Fibroblast of peridontal ligament (primary cell): ENCODE results near the gene BRI3.
A peak's percentile ranks its signal among the peaks of the same experiment; 100 is the strongest.
"Not testable (repeated sequence)": the region's sequence is repeated elsewhere in the genome, so short reads cannot be mapped to it uniquely, and the experiment has no call there.

Experiments used
- DNase-seq: peaks from one replicate; pipeline ENCODE4 v3.0.0-alpha.2; 2010; ENCODE audit errors: extremely low read depth

Gene BRI3

DNA sequence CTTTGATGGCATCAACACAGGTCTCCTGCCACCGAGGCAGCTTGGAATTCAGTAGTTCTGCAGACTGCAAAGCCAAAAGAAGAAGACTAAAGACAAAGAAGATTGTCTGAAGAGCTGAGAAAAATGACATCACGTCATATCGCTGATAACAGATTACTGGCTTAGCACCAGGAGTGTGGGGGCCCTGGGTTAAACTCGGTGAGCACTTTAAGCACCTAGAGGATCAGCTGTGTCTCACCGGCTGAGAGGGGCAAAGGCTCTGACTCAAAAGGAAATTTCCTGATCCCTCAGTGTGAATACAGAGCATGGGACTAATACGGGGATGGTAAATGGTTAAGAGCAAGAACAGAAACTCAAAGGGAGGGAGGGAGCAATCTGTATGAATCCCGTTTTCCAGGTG lies 30.7 kb downstream of the BRI3 start:
- DNase-seq: no peak

- peak; percentile 21 for DNase-seq
Measured at GRCh38 chr7:98314469-98314868, 33.0 kb downstream of the BRI3 start.

GRCh38 chr7:98315318-98315993 lies 34.0 kb downstream of the BRI3 start:
- no peak for DNase-seq

DNA sequence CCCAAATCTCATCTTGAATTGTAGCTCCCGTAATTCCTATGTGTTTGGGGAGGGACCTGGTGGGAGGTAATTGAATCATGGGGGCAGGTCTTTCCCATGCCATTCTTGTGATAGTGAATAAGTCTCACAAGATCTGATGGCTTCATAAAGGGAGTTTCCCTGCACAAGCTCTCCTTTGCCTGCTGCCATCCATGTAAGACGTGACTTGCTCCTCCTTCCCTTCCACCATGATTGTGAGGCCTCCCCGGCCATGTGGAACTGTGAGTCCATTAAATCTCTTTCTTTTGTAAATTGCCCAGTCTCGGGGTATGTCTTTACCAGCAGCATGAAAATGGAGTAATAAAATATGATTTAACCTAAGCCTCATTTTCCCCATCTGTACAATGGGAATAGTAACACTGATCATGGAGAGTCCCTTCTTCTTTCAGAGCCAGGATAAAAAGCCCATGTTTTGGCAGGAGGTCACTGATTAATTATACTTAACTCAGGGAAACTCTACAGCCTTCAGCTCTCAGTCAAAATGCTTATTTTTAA lies 34.6 kb downstream of the BRI3 start:
- not testable (repeated sequence) for DNase-seq

- DNase-seq: no peak
Measured at GRCh38 chr7:98317366-98318040, 36.0 kb downstream of the BRI3 start.

DNA sequence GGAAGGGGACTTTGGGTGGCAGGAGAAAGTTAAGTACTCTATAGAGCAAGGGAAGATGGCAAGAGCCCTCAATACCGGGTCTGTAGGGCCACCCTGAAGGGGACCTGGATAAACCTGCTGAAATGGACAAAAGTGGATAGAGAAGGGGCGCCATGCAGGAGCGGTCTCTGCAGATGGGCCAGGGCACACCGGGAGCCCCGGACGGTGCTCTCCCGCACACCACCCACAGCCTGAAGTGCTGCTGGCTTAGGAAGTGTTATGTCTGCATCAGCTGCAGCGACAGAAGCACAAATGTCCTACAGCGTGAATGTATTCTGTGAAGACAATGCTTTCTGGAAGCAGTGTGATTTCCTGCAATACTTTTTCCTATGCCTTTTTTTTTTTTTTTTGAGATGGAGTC lies 37.7 kb downstream of the BRI3 start:
- no peak for DNase-seq

- DNase-seq: no peak
Measured at GRCh38 chr7:98321301-98321700, 39.8 kb downstream of the BRI3 start.

GRCh38 chr7:98322331-98323270 lies 41.1 kb downstream of the BRI3 start:
- peak; percentile 27 for DNase-seq

DNA sequence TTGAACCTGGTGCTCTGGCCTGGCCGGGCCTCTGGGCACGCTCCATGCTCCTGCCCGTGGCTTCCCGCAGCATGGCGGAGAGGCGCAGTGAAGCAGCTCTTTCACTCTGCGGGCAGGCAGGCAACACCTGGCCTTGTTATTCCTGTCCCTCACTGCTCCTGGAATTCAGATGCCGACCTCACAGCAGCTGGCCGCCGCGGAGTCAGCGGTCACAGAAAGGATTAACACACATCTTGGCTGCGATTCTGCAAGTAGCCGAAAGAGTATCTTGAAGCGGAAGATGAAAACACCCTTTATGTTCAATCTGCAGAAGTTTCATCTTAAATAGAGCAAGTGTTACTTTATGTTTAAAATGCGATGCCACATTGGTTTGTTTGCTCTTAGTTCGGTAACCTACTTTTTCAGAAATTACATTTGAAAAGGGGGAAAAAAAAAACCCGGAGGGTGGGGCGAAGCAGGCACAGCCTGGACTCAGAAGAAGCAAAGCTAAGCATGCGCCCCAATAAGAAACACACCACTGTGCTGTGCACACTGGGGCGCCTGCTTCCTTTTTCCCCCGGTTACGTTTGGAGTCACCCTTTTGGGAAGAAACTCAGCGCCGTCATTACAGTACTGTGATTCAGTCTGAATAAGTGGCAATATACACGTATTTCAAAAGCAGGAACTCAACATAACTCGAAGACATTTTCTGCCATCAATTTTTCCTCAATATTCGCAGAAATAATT lies 42.3 kb downstream of the BRI3 start:
- DNase-seq: peak; percentile 32

GRCh38 chr7:98324782-98325181 lies 43.3 kb downstream of the BRI3 start:
- no peak for DNase-seq

DNA sequence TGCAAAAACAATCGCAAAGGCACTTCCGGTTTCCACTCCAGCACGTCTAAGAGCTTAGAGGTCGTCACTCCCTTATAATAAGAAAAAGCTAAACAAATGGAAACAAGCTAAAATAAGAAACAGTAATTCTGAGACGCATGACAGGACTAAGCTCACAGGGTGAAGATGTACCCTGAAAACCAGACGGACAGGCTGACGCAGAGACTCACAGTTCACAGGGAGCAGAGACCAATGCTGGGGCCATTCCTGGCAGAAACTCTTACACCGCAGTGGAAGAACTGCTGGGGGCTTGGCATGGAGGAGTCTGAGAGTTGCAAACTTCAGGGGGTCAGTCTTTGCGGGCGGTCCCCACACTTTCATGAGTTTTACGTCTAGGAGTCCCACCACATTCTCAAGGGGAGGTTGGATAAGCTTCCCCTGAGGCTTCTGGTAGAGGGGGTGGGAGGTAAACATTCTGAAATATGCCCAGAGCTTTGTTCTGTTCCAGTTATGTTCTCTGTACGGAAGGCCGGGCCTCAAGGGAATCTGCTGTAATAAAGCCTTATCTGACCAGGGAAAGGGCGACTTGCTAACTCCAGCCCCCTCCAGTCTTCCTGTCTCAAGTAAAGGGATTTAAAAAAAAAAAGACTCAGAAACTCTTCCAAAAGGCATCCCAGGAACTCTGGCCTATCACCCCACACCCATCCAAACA lies 47.8 kb downstream of the BRI3 start:
- no peak for DNase-seq

- DNase-seq: peak; percentile 45
Measured at GRCh38 chr7:98329791-98330373, 48.4 kb downstream of the BRI3 start.

DNA sequence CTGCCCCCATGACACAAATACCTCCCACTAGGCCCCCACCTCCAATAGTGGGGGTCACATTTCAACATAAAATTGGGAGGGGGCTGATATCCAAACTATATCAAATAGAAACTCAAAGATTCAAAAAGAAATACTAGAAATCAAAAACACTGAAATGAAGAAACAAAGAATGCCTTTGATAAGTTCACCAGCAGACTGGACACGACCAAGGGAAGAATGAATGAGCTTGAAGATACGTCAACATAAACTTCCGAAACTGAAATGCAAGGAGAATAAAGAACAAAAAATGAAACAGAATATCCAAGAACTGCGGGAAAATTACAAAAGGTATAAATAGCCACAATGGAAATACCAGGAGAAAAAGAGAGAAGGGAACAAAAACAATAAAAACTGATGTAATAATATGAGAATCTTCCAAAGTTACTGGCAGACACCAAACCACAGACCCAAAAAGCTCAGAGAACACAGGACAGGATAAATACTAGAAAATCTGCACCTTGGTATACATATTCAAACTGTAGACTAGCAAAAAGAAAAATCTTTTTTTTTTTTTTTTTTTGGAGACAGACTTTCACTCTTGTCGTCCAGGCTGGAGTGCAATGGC lies 49.5 kb downstream of the BRI3 start:
- DNase-seq: no peak

DNA sequence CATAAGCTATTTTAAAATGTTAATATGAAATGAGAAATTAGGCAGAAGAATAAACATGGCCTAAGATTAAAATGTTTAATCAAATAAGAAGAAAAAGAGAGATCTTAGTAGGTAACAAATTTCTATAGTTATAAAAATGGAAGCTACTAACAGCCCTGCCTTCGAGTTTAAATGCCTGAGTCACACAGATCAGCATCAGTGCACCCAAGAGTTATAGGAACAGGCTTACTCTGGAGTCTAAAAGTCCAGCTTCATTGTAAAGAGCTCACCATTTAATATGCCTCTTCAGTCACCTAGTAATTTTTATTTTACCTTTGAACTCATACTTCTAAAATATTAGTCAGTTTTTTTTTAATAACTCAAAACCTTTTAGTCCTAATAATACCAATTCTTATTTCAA lies 52.6 kb downstream of the BRI3 start:
- no peak for DNase-seq

GRCh38 chr7:98335411-98335977 lies 54.0 kb downstream of the BRI3 start:
- no peak for DNase-seq

GRCh38 chr7:98338441-98338840 lies 57.0 kb downstream of the BRI3 start:
- no peak for DNase-seq

DNA sequence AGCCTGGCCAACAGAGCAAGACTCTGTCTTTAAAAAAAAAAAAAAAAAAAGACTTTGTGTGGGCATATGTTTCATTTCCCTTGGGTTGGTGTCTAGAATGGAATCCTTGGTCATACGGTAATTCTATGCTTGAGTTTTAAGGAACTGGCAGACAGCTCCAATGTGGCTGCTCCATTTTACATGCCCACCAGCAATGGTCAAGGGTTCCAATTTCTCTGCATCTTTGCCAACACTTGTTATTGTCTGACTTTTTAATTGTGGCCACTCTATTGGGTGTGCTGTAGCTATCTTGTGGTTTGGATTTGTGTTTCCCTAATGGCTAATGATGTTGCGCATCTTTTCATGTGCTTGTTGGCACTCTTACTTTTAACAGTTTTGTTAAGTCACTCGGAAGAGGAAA lies 57.6 kb downstream of the BRI3 start:
- no peak for DNase-seq

GRCh38 chr7:98341106-98341505 lies 59.6 kb downstream of the BRI3 start:
- peak; percentile 80 for DNase-seq
